H9 (cell line): ENCODE measurements around the gene PPM1B. TPM values are rescaled to one million over a fixed set of nuclear protein-coding genes. Genes with fewer than 3 reads are reported as not detected.

Experiments used
- DNase-seq: peaks from one replicate; pipeline ENCODE4 v3.0.0-alpha.2; 2017
- H2AFZ ChIP-seq: one replicate; pipeline ENCODE4 v1.6.1; 2013; ENCODE audit warnings: mild to moderate bottlenecking, low read length, control low read depth, moderate library complexity
- H2AK5ac ChIP-seq: 2 replicates; pipeline ENCODE4 v1.6.1; 2013; ENCODE audit warnings: low read length, control low read depth, mixed read lengths; ENCODE audit not compliant: insufficient read length
- H2BK120ac ChIP-seq: one replicate; pipeline ENCODE4 v1.6.1; 2013; ENCODE audit warnings: low read depth, mild to moderate bottlenecking, low read length, control low read depth, inconsistent platforms; ENCODE audit not compliant: poor library complexity, severe bottlenecking
- H2BK12ac ChIP-seq: 2 replicates; pipeline ENCODE4 v1.6.1; 2013; ENCODE audit warnings: low read length, control low read depth, mixed read lengths, low read depth; ENCODE audit not compliant: insufficient read length
- H2BK15ac ChIP-seq: 2 replicates; pipeline ENCODE4 v1.6.1; 2013; ENCODE audit warnings: low read depth, low read length, control low read depth
- H2BK20ac ChIP-seq: one replicate; pipeline ENCODE4 v1.6.1; 2013; ENCODE audit warnings: low read depth, mild to moderate bottlenecking, low read length, control low read depth, inconsistent platforms; ENCODE audit not compliant: poor library complexity, severe bottlenecking
- H2BK5ac ChIP-seq: 2 replicates; pipeline ENCODE4 v1.6.1; 2013; ENCODE audit warnings: low read length, control low read depth, mixed read lengths; ENCODE audit not compliant: insufficient read length
- H3K14ac ChIP-seq: 2 replicates; pipeline ENCODE4 v1.6.1; 2013; ENCODE audit warnings: low read length, control low read depth; ENCODE audit not compliant: insufficient read depth
- H3K18ac ChIP-seq: 2 replicates; pipeline ENCODE4 v1.6.1; 2013; ENCODE audit warnings: low read depth, mild to moderate bottlenecking, mixed read lengths, low read length, control low read depth; ENCODE audit not compliant: insufficient read length
- H3K23ac ChIP-seq: 2 replicates; pipeline ENCODE4 v1.6.1; 2013; ENCODE audit warnings: low read length, control low read depth, mixed read lengths, low read depth; ENCODE audit not compliant: insufficient read length
- H3K23me2 ChIP-seq: 2 replicates; pipeline ENCODE4 v1.6.1; 2013; ENCODE audit warnings: low read depth, mild to moderate bottlenecking, mixed read lengths, low read length, control low read depth; ENCODE audit not compliant: insufficient read length, poor library complexity, severe bottlenecking
- H3K27ac ChIP-seq: 2 replicates; pipeline ENCODE4 v1.5.1; 2013; ENCODE audit warnings: low read length, control low read depth, mixed read lengths, low read depth; ENCODE audit not compliant: insufficient read length
- H3K27me3 ChIP-seq: 2 replicates; pipeline ENCODE4 v1.6.1; 2013; ENCODE audit warnings: low read length, control low read depth, inconsistent platforms; ENCODE audit not compliant: insufficient read depth
- H3K4ac ChIP-seq: 2 replicates; pipeline ENCODE4 v1.6.1; 2013; ENCODE audit warnings: low read depth, mild to moderate bottlenecking, control low read depth, inconsistent platforms, low read length, moderate library complexity
- H3K4me1 ChIP-seq: 2 replicates; pipeline ENCODE4 v1.6.1; 2013; ENCODE audit warnings: low read length, control low read depth, inconsistent platforms; ENCODE audit not compliant: insufficient read depth
- H3K4me2 ChIP-seq: 2 replicates; pipeline ENCODE4 v1.6.1; 2013; ENCODE audit warnings: low read length, control low read depth, mixed read lengths; ENCODE audit not compliant: insufficient read length, insufficient read depth
- H3K56ac ChIP-seq: 2 replicates; pipeline ENCODE4 v1.6.1; 2013; ENCODE audit warnings: low read depth, mild to moderate bottlenecking, mixed read lengths, low read length, control low read depth; ENCODE audit not compliant: insufficient read length
- H3K79me1 ChIP-seq: 2 replicates; pipeline ENCODE4 v1.6.1; 2013; ENCODE audit warnings: low read depth, mild to moderate bottlenecking, moderate library complexity, low read length, control low read depth, inconsistent platforms; ENCODE audit not compliant: insufficient read depth, poor library complexity, severe bottlenecking
- H3K79me2 ChIP-seq: 2 replicates; pipeline ENCODE4 v1.6.1; 2013; ENCODE audit warnings: low read length, control low read depth, inconsistent platforms; ENCODE audit not compliant: insufficient read depth
- H3K9ac ChIP-seq: 2 replicates; pipeline ENCODE4 v1.6.1; 2013; ENCODE audit warnings: low read length, control low read depth, mixed read lengths; ENCODE audit not compliant: insufficient read length; ENCODE audit errors: extremely low read depth
- H3K9me3 ChIP-seq: one replicate; pipeline ENCODE4 v1.6.1; 2013; ENCODE audit warnings: low read depth, low read length, inconsistent platforms; ENCODE audit not compliant: control insufficient read depth
- H3T11ph ChIP-seq: one replicate; pipeline ENCODE4 v1.6.1; 2013; ENCODE audit warnings: mild to moderate bottlenecking, low read length, control low read depth, inconsistent platforms
- H4K20me1 ChIP-seq: one replicate; pipeline ENCODE4 v1.6.1; 2013; ENCODE audit not compliant: control insufficient read depth, insufficient read length, insufficient read depth
- H4K5ac ChIP-seq: 2 replicates; pipeline ENCODE4 v1.6.1; 2013; ENCODE audit warnings: low read depth, mild to moderate bottlenecking, mixed read lengths, low read length, control low read depth; ENCODE audit not compliant: insufficient read length
- H4K8ac ChIP-seq: replicated peaks from 2 replicates; pipeline ENCODE4 v1.6.1; 2013; ENCODE audit warnings: low read length, control low read depth, mixed read lengths, low read depth; ENCODE audit not compliant: insufficient read length
- H4K91ac ChIP-seq: 2 replicates; pipeline ENCODE4 v1.6.1; 2013; ENCODE audit warnings: low read depth, mild to moderate bottlenecking, moderate library complexity, mixed read lengths, low read length, control low read depth; ENCODE audit not compliant: insufficient read length
- H3K27ac Mint-ChIP-seq, 3 experiments: 2 replicates in 2 of 3; 3 replicates in 1 of 3; pipeline ENCODE4 v1.8.0; 2020 to 2021; ENCODE audit warnings: mixed read lengths in 3 of 3, mild to moderate bottlenecking in 1 of 3, moderate library complexity in 1 of 3
- H3K27me3 Mint-ChIP-seq: 2 replicates; pipeline ENCODE4 v1.8.0; 2021; ENCODE audit warnings: low read depth, mild to moderate bottlenecking, moderate library complexity, mixed read lengths
- H3K36me3 Mint-ChIP-seq, 3 experiments: 2 replicates in 2 of 3; 3 replicates in 1 of 3; pipeline ENCODE4 v1.8.0; 2020 to 2021; ENCODE audit warnings: low read depth in 3 of 3, mixed read lengths in 3 of 3; ENCODE audit not compliant: insufficient read depth in 1 of 3
- H3K4me1 Mint-ChIP-seq, 2 experiments: 2 replicates each; pipeline ENCODE4 v1.8.0; 2020; ENCODE audit warnings: mixed read lengths in 2 of 2
- H3K4me3 Mint-ChIP-seq, 2 experiments: 2 replicates in 1 of 2; 3 replicates in 1 of 2; pipeline ENCODE4 v1.8.0; 2020 to 2021; ENCODE audit warnings: mild to moderate bottlenecking in 2 of 2, mixed read lengths in 2 of 2, moderate library complexity in 1 of 2
- H3K9me3 Mint-ChIP-seq, 2 experiments: 2 replicates in 1 of 2; 3 replicates in 1 of 2; pipeline ENCODE4 v1.8.0; 2020; ENCODE audit warnings: mild to moderate bottlenecking in 2 of 2, mixed read lengths in 2 of 2, moderate library complexity in 1 of 2
- WGBS: extraction: QIAGEN DNeasy Blood & Tissue Kit; methylation state at CpG from one replicate; pipeline ENCODE4 v1.1.7; 2013; ENCODE audit warnings: missing lambda C conversion rate, low lambda C conversion rate, mixed read lengths; ENCODE audit not compliant: insufficient read length; ENCODE audit errors: extremely low coverage; 5-methylcytosine and 5-hydroxymethylcytosine counted together
- total RNA-seq: library from RNA; stranded (reverse); gene quantifications from 2 replicates; pipeline ENCODE4 v1.2.1, GENCODE V29; 2021
- TF ChIP-seq, protein P1 (sequence below): fragments of 200-600 bp; sonication (generic); conservative IDR thresholded peaks from 3 replicates; pipeline ENCODE4 v1.8.0; 2021; ENCODE audit warnings: antibody characterized with exemption, mild to moderate bottlenecking

Gene PPM1B
- total RNA-seq, 1 experiment from 2014 or later, result 156 TPM

DNA sequence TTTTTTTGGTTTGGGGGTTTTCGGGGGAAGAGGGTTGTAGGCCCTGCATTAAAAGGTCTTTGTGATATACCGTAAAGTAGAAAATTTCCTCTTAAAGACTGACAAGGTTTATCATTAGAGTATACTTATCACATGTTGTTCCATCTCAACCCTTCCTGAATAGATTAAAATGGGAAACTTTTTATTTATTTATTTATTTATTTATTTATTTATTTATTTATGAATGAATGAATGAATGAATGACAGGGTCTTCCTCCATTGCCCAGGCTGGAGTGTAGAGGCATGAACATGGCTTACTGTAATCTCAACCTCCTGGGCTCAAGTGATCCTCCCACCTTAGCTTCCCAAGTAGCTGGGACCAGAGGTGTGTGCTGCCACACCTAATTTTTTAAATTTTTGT, 58.1 kb downstream of the PPM1B start:
- no peak overlapping the region for H3K14ac ChIP-seq
- no CpG with 5 or more reads among the region's 2 CpGs for WGBS
- H3K4me1 ChIP-seq, result no peaks in the 10 kb centered on the region; the same call in 1 of the 2 replicates
- no peaks in the 10 kb centered on the region for H3K27me3 ChIP-seq
- H4K8ac ChIP-seq, result no peak overlapping the region
- H4K91ac ChIP-seq, result no peak overlapping the region
- H3K4ac ChIP-seq, result no peak overlapping the region
- no peaks in the 10 kb centered on the region for H3K9me3 ChIP-seq
- no peaks in the 10 kb centered on the region for H3K23me2 ChIP-seq
- no peaks in the 10 kb centered on the region for H3K79me1 ChIP-seq
- DNase-seq, result no peak
- no peak overlapping the region for H3K18ac ChIP-seq
- H4K5ac ChIP-seq, result no peak overlapping the region
- no peak overlapping the region for H3K9ac ChIP-seq
- no peak overlapping the region for H2BK5ac ChIP-seq
- no peak overlapping the region for H2AK5ac ChIP-seq
- H2BK12ac ChIP-seq, result no peak overlapping the region
- TF ChIP-seq, protein P1, sequence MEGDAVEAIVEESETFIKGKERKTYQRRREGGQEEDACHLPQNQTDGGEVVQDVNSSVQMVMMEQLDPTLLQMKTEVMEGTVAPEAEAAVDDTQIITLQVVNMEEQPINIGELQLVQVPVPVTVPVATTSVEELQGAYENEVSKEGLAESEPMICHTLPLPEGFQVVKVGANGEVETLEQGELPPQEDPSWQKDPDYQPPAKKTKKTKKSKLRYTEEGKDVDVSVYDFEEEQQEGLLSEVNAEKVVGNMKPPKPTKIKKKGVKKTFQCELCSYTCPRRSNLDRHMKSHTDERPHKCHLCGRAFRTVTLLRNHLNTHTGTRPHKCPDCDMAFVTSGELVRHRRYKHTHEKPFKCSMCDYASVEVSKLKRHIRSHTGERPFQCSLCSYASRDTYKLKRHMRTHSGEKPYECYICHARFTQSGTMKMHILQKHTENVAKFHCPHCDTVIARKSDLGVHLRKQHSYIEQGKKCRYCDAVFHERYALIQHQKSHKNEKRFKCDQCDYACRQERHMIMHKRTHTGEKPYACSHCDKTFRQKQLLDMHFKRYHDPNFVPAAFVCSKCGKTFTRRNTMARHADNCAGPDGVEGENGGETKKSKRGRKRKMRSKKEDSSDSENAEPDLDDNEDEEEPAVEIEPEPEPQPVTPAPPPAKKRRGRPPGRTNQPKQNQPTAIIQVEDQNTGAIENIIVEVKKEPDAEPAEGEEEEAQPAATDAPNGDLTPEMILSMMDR, result no peak
- H3K27ac ChIP-seq, result no peak overlapping the region
- Mint-ChIP-seq H3K9me3 (no peaks in the 10 kb centered on the region), H3K27ac (no peak overlapping the region), H3K4me3 (no peak overlapping the region), H3K36me3 (peaks cover 8 to 61% (median 35%) of the 10 kb centered on the region in 3 experiments; a peak in 6 of 7 replicates), H3K27me3 (no peaks in the 10 kb centered on the region), H3K4me1 (peaks cover under 1 to 5% of the 10 kb centered on the region in 2 experiments; a peak in 2 of 4 replicates)
- no peak overlapping the region for H2BK120ac ChIP-seq
- H3T11ph ChIP-seq, result no peak overlapping the region
- H2AFZ ChIP-seq, result no peak overlapping the region
- H3K79me2 ChIP-seq, result no peaks in the 10 kb centered on the region
- H3K56ac ChIP-seq, result no peak overlapping the region
- H4K20me1 ChIP-seq, result no peaks in the 10 kb centered on the region
- H3K23ac ChIP-seq, result no peak overlapping the region
- no peak overlapping the region for H2BK20ac ChIP-seq
- H2BK15ac ChIP-seq, result no peak overlapping the region
- H3K4me2 ChIP-seq, result no peak overlapping the region
